Measurements from ENCODE around the gene CAMSAP2.
"Not testable (repeated sequence)": the region's sequence is repeated elsewhere in the genome, so short reads cannot be mapped to it uniquely, and the experiment has no call there.

Gene CAMSAP2

DNA sequence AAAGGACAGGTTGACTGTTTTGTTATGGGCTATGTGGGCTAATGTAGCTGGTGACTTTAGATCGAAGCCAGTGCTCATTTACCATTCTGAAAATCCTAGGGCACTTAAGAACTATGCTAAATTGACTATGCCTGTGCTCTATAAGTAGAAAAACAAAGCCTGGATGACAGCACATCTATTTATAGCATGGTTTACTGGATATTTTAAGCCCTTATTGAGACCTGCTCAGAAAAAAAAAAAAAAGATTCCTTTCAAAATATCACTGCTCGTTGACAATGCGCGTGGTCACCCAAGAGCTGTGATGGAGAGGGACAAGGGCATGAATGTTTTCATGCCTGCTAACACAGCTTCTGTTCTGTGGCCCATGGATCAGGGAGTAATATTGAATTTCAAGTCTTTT is 48.1 kb downstream of the CAMSAP2 start:
- FAIRE-seq: no peak

DNA sequence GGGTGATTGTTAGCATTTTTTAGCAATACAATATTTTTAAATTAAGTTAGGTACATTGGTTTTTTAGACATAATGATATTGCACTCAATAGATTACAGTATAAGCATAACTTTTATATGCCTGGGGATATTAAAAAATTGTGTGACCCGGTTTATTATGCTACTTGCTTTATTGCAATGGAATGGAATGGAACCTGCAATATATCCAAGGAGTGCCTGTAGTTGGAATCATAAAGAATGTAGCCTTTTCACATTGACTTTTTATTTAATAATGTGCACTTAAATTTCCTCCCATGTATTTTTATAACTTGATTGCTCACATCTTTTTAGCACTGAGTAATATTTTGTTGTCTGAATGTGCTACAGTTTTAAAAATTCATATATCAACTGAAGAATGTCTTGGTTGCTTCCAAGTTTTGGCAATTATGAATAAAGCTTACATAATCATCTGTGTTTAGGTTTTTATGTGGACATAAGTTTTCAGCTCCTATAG is 49.2 kb downstream of the CAMSAP2 start:
- no peak for FAIRE-seq

DNA sequence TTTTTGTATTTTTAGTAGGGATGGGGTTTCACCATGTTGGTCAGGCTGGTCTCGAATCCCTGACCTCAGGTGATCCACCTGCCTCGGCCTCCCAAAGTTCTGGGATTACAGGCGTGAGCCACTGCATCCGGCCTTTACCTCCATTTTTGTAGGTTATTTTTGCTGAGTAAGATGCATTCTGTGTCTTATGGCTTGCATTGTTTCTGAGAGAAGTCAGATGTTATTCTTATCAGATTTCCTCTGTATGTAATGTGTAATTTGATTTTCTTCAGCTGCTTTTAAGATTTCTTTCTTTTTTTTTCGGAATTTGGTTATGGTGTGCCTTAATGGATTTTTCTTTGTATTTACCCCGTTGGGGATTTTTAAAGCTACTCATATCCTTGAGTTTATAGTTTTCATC is 52.3 kb downstream of the CAMSAP2 start:
- FAIRE-seq: not testable (repeated sequence)

DNA sequence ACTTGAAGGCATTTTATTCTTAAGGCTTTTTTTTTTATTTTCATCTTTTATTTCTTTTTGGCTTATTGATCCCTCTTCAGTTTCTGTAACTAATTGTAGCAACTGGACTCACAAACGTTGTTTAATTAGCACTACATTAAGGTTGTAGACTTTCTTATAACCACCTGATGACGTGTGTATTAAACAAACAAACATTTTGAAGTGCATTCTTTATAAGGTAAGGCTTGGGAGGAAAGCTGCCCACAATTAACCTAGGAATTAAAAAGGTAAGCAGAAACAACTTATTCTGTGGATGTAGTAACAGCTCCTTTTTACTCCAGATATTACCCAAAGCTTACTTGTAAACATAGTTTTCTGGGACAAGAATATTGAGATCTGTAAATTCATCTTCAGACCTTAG is 55.0 kb downstream of the CAMSAP2 start:
- FAIRE-seq: no peak

DNA sequence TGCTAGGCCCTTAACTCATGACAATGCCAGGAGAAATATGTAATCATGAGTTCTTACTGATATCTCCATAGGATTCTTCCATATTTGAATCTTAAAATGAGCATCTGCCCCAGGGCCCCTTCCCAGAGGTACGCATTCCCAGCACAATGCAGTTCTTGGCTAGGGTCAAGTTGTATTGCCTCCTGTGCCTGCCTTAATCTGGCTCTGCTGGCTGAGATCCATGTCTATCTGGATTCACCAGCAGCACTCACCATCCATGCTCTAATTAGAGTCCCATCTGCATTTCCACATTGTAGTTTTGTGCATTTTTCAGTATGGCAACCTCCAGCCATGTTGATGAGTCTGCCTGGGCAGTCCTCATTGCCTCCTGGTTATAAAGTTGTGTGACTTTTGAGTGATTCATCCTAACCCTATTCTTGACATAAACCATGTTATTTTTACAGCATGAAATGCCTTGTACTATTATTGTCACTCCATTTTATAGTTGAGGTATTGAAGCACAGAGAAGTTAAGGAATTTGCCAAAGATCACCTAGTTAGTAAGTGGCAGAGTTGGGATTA is 55.9 kb downstream of the CAMSAP2 start:
- FAIRE-seq: no peak

DNA sequence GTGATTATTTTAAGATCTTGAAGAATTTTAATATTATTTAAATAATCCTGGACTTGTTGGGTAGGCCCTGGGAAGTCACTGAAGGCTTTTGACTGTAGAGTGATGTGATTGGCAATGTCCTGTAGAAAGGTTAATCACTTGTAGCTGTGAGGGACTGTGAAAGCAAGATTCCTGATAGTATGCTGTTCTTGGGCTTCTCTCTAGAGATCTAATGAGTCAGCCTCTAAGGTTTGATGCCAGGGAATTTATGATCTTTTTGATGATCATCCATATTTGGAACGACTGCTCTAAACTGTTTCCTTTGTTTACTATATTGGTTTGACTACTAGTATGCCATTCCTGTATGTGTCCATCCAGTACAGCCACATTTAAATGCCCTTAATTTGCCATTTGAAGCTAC is 56.5 kb downstream of the CAMSAP2 start:
- no peak for FAIRE-seq

DNA sequence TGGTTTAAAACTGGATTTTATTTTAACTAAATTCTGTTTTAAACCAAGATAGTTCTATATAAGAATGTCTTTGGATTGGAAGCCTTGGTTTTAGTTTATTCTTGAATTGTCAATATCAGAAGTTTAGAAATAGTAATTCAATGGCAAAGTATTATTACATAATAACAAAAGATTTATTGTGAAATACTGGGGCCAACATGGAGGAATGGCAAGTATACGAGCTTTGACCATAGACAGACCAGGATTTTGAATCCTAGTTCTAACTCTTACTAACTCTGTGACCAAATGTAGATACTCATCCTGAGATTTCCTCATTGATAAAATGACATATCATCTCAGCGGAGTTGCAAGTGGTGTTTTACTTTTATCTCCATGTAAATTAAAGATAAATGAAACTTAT is 63.3 kb downstream of the CAMSAP2 start:
- no peak for FAIRE-seq

DNA sequence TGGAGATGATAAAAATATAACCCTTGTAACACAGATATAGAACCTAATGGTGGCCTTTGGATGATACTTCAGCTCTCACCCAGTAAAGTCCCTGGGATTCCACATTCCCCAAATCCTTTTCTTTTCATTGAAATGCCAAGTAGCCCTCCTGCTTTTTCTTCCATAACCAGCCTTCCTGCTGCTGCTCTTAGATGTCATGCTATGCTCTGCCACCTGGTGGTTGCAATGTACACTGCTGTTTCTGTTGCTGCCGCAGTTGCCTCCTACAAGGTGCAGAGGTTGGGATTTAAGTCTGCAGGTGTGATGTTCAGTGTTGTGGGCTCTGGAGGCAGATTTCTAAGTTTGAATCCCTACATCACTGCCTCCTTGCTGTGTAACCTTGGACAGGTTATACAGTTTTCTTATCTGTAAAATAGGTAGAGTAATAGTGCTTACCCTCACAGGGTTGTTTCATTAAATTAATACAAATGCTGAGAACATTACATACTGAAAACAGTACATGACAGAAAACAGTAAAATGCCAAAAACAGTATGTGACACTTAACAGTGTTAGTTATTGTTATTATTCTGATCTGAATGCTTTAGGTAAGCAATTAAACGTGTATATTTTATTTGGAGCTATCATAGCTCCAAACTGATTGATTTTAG is 64.3 kb downstream of the CAMSAP2 start:
- peak; percentile 89 for FAIRE-seq

DNA sequence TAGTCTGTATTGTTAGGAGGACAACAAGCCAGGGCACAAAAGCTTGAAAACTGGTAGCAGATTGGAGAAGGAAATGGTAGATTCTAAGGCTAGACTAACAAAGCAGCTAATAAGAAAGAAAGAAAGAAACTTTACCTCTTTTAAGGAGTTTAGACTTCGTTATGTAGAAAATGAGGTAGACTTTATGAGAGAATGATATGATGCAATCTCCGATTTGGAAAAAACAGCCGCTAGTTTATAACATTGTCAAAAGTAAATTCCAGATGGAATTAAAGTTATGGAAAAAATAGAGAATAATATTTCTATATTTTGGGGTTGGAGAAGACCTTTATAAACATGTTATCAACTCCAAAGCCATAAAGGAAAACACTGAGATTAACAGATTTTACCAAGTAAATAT is 67.0 kb downstream of the CAMSAP2 start:
- peak; percentile 47 for FAIRE-seq

DNA sequence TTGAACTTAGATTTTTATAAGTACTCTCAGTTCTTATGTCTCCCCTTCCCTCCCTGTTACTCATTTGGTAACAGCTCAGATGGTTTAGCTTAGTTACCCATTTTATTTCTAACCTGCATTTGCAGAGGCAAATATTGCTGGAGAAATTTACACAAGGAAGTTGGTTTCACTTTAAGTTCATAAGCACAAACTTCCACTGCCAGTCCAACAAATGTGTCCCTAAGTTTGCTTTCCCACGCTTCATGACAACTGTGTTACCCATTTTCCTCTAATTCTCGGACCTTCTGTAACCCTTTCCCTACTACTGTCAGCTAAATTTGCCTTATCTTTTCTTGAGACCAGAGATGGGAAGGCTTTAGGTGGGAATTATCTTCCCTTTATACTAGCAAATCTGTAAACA is 70.2 kb downstream of the CAMSAP2 start:
- FAIRE-seq: no peak

DNA sequence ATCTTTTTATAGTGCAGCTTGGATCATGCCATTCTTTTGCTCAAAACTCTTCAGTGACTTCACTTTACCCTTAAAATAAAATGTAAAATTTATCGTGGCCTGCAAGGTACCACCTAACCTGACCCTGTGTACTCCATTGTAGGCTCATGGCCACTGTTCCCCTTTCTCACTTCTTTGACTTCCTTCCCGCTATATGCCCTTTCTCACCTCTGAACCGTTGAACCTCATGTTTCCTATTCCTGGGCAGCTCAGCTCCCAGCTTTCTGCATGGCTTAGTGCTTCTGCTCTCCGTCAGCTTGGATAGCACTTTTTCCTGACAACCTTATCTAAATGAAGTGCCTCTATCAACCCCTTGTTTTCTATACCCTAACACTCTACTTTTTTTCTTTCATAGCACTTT is 73.0 kb downstream of the CAMSAP2 start:
- no peak for FAIRE-seq

DNA sequence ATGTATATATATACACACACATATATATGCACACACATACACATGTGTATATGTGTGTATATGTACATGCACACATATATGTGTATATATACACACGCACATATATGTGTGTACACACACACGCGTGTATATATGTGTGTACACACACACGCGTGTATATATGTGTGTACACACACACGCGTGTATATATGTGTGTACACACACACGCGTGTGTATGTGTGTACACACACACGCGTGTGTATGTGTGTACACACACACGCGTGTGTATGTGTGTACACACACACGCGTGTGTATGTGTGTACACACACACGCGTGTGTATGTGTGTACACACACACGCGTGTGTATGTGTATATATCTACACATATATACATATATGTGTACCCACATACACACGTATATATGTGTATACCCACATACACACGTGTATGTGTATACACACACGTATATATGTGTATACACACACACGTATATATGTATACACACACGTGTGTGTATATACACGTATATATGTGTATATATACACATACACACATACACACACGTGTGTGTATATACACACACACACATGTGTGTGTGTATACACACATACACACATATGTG is 78.0 kb downstream of the CAMSAP2 start:
- not testable (repeated sequence) for FAIRE-seq

DNA sequence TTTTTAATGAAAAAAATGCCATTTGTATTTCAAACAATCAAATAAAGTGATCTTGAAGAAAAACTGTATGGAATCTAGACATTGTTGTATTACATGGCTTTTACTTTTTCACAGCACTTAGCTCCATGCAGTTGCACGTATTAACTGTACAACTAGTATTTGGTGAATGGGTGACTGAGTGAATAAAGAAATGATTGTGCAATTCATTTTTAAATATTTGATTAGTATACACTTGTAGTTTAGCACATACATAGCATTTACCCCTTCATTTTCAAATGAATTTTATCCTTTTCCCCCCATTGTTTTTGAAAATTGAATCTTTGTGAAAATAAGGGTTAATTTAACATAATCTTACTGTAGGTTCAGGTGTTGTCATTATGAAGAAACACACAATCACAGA is 79.6 kb downstream of the CAMSAP2 start:
- peak; percentile 26 for FAIRE-seq

DNA sequence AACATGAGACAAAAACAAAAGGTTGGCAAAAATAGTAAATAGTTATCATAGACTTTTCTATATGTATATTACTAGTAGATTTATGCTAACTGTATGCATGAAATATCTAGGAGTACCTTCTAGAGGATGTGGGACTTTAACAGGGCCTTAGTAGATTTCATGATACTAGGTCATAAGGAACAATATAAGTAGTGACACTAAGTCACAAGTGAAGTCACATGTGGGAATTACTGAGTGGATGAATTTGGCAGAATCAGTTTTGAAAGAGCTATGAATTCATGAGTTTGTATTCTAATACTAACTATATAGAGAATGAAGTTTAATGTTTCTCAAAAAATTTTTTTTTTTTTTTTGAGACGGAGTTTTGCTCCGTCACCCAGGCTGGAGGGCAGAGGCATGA is 81.0 kb downstream of the CAMSAP2 start:
- FAIRE-seq: peak; percentile 60

DNA sequence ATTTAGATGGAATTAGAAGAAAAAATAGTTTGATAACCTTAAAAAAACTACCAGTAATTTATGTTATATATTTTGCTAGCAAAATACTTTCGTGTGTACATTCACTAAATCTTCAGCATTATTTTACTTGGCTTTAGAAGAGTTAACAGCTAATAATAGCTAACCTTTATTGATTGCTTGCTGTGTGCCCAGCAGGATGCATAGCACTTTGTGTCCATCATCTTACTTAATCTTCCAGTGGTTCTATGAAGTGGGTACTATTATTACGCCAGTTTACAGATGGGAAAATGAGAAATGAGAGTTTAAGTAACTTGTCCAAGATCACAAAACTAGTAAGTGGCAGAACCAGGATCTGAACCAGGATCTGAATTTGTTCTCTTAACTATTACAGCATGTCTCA is 92.4 kb downstream of the CAMSAP2 start:
- no peak for FAIRE-seq

DNA sequence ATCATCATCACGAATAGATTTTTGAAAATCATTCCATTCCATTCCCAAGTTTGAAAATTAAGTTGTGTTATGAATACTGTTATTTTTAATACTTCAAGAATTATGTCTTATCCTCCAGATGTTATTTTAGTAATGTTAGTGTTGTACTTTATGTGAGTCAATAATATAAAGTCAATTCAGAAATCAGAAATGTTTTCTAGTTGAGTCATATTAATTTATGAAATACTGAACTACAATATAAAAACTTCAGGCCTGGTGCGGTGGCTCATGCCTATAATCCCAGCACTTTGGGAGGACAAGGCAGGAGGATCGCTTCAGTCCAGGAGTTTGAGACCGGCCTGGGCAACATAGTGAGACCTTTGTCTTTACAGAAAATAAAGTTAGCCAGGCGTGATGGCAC is 95.7 kb downstream of the CAMSAP2 start:
- FAIRE-seq: peak; percentile 71

DNA sequence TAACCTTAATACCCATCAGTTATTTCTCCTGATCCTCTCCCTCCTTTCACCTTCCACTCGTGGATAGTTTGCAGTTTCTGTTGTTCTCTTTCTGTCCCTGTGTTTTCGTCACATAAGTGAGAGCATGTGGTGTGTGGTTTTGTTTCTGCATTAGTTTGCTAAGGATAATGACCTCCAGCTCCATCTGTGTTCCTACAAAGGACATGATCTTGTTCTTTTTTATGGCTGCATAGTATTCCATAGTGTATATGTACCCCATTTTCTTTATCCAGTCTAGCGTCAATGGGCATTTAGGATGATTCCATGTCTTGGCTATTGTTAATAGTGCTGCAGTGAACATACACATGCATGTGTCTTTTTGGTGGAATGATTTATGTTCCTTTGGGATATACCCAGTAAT is 97.5 kb downstream of the CAMSAP2 start:
- no peak for FAIRE-seq

DNA sequence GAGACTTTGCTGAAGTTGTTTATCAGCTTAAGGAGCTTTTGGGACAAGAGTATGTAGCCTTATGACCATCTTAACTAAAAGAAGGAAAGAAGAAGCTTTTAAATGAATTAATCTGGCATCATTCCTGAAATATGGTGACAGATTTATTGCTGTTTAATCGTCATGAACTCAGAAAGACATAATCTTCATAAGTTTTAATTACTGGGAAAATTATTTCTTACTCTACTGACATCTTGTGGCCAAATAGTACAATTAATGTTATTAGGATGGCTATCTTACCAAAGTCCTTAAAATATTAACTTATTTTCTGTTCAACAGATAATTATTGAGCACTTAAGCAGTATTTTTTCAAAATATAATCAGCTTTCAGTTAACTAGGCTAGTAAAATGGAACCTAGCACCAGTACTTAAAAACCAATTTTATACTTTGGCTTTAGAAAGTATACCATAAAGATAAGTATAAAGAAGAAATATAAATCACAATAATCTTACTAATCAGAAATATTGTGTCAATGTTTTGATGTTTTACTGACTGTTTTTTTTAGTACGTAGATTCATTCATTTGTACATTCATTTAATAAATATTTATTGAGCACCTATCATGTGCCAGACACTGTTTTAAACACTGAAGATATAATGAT is 99.4 kb downstream of the CAMSAP2 start:
- FAIRE-seq: peak; percentile 92

DNA sequence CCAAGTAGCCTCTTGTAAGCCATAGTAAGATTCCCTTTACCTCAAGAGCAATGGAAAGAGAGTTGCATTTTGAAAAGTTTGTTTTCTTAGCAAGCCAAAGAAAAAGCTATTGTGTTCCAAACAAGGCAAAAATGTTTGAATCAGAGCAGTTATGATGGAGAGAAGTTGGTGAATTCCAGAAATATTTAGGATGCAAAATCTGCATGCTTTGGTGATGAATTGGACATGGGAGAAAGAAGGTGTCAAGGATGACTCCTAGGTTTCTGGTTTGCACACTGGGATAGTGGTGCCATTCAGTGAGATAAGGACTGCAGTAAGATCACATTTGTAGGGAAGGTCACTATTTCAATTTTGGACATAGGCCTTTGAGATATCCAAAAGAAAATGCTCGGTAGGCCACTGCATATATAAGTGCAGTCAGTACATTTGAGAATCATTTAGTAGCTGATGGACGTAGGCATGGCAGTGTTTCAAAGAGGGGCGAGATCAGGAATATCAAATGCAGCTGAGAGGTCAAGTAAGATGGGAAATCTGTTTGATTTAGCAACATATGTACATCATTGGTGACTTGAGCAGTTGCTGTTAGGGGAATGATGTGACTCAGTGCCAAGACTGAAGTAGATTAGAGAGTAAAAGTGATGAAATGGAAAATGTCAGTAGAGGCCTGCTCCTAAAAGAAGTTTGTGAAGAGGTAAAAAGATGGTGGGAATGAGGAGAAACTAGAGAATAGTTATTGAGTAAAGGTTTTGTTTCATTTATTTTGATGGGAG is 100.2 kb downstream of the CAMSAP2 start:
- FAIRE-seq: no peak

DNA sequence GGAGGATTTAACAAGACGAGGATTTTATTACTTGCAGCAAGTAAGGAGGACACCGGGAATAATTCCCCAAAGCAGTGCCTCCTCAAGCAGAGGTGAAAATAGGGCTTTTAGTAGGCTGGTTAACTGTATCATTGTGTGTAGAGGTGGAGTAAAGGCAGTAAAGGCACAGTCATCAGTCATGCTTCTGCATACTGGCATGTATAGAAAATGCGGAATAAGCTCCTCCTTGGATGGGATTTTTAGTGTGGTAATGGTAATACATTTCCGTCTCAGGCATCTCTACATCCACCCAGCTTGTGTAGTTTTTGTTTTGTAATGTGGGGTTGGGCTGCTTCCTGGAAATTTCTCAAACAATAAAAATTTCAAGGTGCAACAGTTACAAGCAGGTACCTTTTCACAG is 106.7 kb downstream of the CAMSAP2 start:
- FAIRE-seq: no peak

DNA sequence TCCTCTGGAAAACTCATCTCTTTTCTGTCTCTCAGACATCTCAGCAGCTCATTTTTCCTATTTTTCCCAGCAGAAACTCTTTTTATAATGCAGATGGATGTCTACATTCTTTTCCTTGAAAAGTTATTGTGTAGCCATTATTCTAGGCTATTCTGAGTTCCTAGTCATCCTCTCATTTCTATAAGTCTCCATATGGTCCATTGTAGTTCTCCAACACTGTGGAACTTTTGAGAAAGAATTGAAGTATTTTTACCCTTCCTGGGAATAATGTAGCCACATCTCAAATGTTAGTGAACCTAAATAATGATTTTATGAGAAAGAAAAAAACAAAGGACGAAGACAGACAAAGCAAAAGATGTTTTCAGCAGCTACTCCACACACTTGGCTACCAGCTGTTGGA is 107.7 kb downstream of the CAMSAP2 start:
- peak; percentile 9 for FAIRE-seq

DNA sequence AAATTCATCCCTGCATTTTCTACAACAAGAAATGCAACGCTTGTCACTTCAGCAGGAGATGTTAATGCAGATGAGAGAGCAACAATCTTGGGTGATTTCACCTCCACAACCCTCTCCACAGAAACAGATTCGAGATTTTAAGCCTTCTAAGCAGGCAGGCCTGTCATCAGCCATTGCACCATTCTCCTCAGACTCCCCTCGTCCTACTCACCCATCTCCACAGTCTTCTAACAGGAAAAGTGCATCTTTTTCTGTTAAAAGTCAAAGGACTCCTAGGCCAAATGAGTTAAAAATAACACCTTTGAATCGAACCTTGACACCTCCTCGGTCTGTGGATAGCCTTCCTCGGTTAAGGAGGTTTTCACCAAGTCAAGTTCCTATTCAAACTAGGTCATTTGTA is 110.7 kb downstream of the CAMSAP2 start:
- no peak for FAIRE-seq

DNA sequence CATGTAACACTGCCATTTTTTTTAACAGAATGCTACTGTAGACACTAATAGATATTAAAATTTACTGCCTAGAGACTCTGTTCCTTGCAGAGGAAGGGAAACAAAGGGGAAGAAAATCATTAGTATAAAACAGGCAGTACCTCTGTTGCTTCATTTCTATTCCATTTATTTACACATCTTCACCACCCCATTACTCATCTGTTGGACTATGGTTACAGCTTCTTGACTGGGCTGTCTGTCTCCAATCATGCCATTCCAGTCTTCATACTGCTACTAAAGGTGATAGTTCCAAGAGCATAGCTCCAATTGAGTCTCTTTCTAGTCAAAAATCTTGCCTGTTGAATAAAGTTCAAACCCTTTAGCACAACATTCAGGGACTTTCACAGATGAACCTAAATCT is 111.9 kb downstream of the CAMSAP2 start:
- FAIRE-seq: no peak

Data from TTC549 (cell line).